HG03575 (cell line): ENCODE data around the gene CERS5.
"Not testable (repeated sequence)": the region's sequence is repeated elsewhere in the genome, so short reads cannot be mapped to it uniquely, and the experiment has no call there.

Source experiments
- ATAC-seq: cut with Tn5 transposase; IDR thresholded peaks from one replicate; pipeline ENCODE4 v1.9.1; 2021; ENCODE audit not compliant: unreplicated experiment, insufficient number of reproducible peaks, low FRiP score; ENCODE audit errors: extremely low read depth

The CERS5 gene

DNA sequence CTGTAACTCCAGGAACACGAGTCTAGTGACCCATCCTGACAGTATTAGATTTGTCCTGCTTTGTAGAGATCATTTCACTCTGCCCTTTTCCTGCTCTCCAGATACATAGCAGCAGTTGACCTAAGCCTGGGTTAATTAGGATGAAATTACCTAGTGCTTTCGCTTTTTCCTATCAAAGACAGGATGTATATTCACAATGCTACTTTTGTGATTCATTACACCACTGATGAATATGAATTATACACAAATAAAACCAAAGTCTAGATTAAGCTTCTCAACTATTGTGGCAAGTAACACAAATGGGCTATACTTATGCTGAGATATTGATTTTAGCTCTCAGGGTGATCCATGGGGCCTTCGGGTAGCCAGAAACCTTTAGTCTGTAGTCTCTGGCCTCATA is 17.9 kb downstream of the CERS5 start:
- no peak for ATAC-seq

- not testable (repeated sequence) for ATAC-seq
Measured at GRCh38 chr12:50148011-50148410, 19.2 kb downstream of the CERS5 start.

GRCh38 chr12:50147281-50147680 is 19.9 kb downstream of the CERS5 start:
- no peak for ATAC-seq

DNA sequence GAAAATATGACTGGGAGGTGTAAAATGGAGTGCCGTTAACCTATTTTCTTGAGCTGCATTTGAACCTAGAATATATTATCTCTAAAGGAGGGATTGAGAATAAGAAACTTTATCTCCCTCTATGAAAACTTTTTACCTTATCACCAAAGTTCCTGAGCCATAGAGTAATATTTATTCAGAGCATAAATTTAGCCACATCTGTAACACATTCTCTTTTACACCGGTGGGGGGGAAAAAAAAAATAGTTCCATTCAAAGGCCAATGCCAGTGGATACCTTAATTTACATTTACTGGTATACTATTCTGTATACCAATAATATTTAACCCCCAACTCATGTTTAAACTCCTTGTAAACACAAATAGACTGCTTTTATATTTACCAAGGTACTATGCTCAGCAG is 21.7 kb downstream of the CERS5 start:
- ATAC-seq = no peak

GRCh38 chr12:50142993-50143392 is 24.2 kb downstream of the CERS5 start:
- ATAC-seq = no peak

GRCh38 chr12:50132505-50133135 is 34.5 kb downstream of the CERS5 start:
- no peak for ATAC-seq

DNA sequence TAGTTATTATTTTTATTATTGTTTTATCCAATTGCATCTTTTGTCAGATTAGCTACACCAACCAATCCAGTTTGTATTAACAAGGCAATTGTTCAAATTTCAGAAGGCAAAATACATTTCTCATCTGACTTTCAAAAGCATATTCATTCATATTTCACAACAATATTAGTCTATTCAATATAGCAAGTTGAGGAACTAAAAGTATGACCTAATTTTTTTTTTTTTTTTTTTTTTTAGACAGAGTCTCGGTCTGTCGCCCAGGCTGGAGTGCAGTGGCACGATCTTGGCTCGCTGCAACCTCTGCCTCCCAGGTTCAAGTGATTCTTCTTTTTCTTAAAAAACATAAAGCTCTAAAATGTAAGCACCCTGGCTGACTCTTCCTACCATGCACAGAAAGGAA is 37.9 kb downstream of the CERS5 start:
- no peak for ATAC-seq

GRCh38 chr12:50127546-50127945 is 39.6 kb downstream of the CERS5 start:
- no peak for ATAC-seq

DNA sequence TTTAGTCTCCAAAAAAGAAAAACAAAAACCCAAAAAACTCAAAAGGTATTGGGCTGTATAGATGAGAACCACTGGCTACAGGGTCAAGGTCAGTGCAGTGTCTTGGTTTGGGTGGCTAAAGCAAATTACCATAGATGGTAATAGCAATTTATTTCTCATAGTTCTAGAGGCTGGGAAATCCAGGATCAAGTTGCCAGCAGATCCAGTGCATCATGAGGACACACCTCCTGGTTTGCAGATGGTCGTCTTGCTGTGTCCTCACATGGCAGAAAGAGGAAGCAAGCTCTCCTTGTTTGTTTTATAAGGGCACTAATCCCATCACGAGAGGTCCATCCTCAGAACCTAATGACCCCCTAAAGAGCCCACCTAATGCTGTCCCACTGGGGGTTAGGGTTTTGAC is 44.0 kb downstream of the CERS5 start:
- ATAC-seq = no peak

DNA sequence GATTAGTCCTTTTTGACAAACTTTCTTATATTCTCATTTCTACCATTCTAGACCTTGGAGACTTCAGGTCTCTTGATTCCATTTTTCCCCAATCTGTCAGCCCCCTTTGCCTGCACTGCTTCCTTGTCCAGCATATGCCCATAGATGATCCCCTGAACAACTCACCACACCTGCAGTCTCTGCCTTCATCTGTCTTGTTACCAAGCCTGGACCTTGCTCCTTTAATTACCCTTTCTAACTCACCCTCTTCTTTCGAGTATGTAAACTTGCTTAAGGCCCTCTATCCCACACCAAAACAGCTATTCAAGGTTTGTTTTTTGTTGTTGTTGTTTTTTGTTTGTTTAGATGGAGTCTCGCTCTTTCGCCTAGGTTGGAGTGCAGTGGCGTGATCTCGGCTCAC is 45.5 kb downstream of the CERS5 start:
- ATAC-seq = no peak

- ATAC-seq = no peak
Measured at GRCh38 chr12:50120953-50121352, 46.2 kb downstream of the CERS5 start.

DNA sequence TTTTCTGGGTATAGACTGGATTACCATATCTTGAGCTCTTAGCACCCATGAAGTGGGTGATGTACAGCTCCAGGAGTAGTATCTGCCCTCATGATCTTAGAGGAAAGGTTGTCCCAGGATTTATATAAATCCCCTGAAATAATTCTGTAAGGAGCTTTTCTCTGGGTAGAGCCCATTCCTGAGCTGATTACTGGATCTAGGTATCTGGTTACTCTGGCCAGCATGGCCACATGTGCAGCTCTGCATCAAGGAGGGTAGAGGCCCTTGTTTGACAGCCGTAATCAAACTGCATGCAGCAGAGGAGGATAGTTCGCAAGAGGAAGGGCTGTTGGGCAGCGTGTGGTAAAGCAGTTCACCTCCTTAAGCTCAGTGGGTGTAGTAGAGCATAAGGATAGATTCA is 46.6 kb downstream of the CERS5 start:
- no peak for ATAC-seq

DNA sequence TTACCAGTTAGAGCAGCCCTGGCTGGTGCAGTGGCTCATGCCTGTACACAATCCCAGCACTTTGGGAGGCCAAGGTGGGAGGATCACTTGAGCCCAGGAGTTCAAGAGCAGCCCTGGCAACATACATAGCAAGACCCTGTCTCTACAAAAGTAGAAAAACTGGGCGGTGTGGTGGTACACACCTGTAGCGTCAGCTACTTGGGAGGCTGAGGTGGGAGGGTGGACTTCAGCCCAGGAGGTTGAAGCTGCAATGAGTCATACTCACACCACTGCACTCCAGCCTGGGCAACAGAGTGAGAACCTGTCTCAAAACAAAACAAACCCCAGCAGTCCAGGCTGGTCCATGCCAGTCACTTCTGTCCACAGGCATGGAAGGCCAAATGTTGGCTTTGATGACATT is 47.8 kb downstream of the CERS5 start:
- no peak for ATAC-seq

GRCh38 chr12:50117057-50117622 is 50.0 kb downstream of the CERS5 start:
- ATAC-seq = no peak

GRCh38 chr12:50112456-50113218 is 54.5 kb downstream of the CERS5 start:
- ATAC-seq = no peak

GRCh38 chr12:50111693-50112455 is 55.3 kb downstream of the CERS5 start, which contains the start of gene COX14:
COX14 (plus strand) TSS chr12:50112236; CDS start chr12:50120044, 7,808 bp downstream.
- peak; percentile 63 for ATAC-seq

DNA sequence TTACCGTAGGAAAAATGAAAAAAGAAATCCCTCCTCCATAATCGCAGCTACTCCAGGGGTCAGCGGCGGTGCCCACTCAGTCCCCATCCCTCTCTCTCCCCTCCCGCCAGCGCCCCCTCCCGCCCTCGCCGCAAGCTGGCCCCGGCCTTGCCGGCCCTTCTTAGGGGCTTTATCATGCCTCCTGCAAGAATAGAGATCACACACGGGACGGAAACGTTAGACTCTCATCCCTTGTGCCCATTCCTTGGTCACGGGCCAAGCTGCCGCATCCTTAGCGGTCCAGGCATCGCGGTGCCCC is 55.8 kb downstream of the CERS5 start:
- ATAC-seq = no peak

DNA sequence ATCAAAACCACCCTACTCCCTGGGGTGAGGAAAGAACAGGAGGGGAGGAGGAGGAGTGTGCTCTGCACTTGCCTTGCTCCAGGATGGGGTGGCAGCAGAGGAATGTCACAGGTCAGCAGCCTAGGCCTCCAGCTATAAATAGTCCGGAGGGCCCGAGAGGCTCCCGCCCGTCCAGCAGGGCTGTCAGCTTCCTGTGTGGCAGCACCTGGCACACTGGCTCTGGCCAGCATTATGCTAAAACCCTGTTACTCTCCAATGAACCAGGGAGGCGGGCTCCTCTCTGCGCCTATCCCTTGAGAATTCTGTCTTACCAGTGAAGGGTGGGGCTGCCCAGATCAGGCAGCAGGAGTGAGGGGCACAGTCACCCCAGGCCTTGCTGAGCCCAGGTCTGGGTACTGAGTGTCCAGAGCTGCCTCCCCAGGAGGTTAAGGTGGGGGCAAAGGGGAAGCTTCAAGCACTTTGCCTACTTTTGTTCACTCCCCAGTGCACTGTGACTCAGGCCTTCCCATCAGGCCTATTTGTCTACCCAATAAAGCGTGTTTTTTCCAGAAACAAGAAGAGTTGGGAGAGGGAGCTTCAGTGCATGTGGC is 56.3 kb downstream of the CERS5 start:
- ATAC-seq = no peak

- ATAC-seq = no peak
Measured at GRCh38 chr12:50110127-50110761, 56.9 kb downstream of the CERS5 start.
